Fibroblast of lung (primary cell): Measurements from ENCODE around the gene DDX25. TPM values are rescaled to one million over a fixed set of nuclear protein-coding genes. Genes with fewer than 3 reads are reported as not detected.
A peak's percentile ranks its signal among the peaks of the same experiment; 100 is the strongest.

ENCODE experiments used
- DNase-seq, 2 donors: peaks; one replicate each; pipeline versions ENCODE4 v3.0.0 to v3.0.0-alpha.2; 2010; ENCODE audit warnings: low read depth in 2 of 2
- H2AFZ ChIP-seq: 2 replicates; pipeline ENCODE4 v1.5.1; 2012; ENCODE audit warnings: low read length, control low read depth, inconsistent platforms
- H3K27ac ChIP-seq: 2 replicates; pipeline ENCODE4 v1.5.1; 2011; ENCODE audit warnings: low read length, control low read depth; ENCODE audit not compliant: insufficient read depth
- H3K27me3 ChIP-seq: 2 replicates; pipeline ENCODE4 v1.5.1; 2011; ENCODE audit warnings: mild to moderate bottlenecking, low read length; ENCODE audit not compliant: control insufficient read depth, insufficient read depth
- H3K36me3 ChIP-seq: 2 replicates; pipeline ENCODE4 v1.5.1; 2011; ENCODE audit warnings: low read length; ENCODE audit not compliant: control insufficient read depth, insufficient read depth
- H3K4me1 ChIP-seq: 2 replicates; pipeline ENCODE4 v1.5.1; 2011; ENCODE audit warnings: low read length; ENCODE audit not compliant: control insufficient read depth, insufficient read depth; ENCODE audit errors: extremely low read depth
- H3K4me2 ChIP-seq: 2 replicates; pipeline ENCODE4 v1.5.1; 2011; ENCODE audit warnings: low read length, control low read depth; ENCODE audit not compliant: insufficient read depth; ENCODE audit errors: extremely low read depth
- H3K4me3 ChIP-seq, 4 experiments: fragments of 200-600 bp in 1 of 4; sonication (generic) in 1 of 4; replicated peaks in 1 of 4; 2 replicates each; pipeline ENCODE4 v1.5.1; 2011 to 2016; ENCODE audit warnings: low read length in 4 of 4, low read depth in 3 of 4, mild to moderate bottlenecking in 3 of 4, control low read depth in 2 of 4, inconsistent platforms in 1 of 4, mixed read lengths in 1 of 4; ENCODE audit not compliant: insufficient read depth in 1 of 4; ENCODE audit errors: control extremely low read depth in 1 of 4
- H3K79me2 ChIP-seq: 2 replicates; pipeline ENCODE4 v1.5.1; 2012; ENCODE audit warnings: mild to moderate bottlenecking, low read length, inconsistent platforms; ENCODE audit not compliant: control insufficient read depth, insufficient read depth
- H3K9ac ChIP-seq: 2 replicates; pipeline ENCODE4 v1.5.1; 2011; ENCODE audit warnings: mild to moderate bottlenecking, low read length, control low read depth; ENCODE audit not compliant: insufficient read depth
- H3K9me3 ChIP-seq: 2 replicates; pipeline ENCODE4 v1.5.1; 2012; ENCODE audit warnings: low read depth, low read length; ENCODE audit not compliant: control insufficient read depth, insufficient read depth
- H4K20me1 ChIP-seq: 2 replicates; pipeline ENCODE4 v1.5.1; 2011; ENCODE audit warnings: low read length; ENCODE audit not compliant: control insufficient read depth, insufficient read depth; ENCODE audit errors: extremely low read depth
- CTCF ChIP-seq, 2 donors: IDR thresholded peaks in 1 of 2; conservative IDR thresholded peaks in 1 of 2; 1 replicate in 1 of 2; 2 replicates in 1 of 2; pipeline ENCODE4 v1.5.1; 2011 to 2012; ENCODE audit warnings: low read length in 2 of 2, control low read depth in 1 of 2, inconsistent platforms in 1 of 2, low read depth in 1 of 2, mild to moderate bottlenecking in 1 of 2
- EZH2 ChIP-seq: IDR thresholded peaks from 2 replicates; pipeline ENCODE4 v1.5.1; 2012; ENCODE audit warnings: low read length, control low read depth, mild to moderate bottlenecking; ENCODE audit errors: missing control alignments
- polyA plus RNA-seq, 2 donors: library from polyadenylated mRNA; depleted of rRNA in 1 of 2; stranded (reverse) in 1 of 2; unstranded in 1 of 2; fragments of >200 nt; gene quantifications; 2 replicates each; pipeline ENCODE4 v1.2.1, GENCODE V29; 2011 to 2012; ENCODE audit warnings: missing spikeins in 1 of 2
- total RNA-seq: library from RNA; depleted of rRNA; stranded (reverse); fragments of >200 nt; gene quantifications from 2 replicates; pipeline ENCODE4 v1.2.1, GENCODE V29; 2014

The DDX25 gene
- total and polyA plus RNA-seq, 2 donors (not counting 1 experiment from before 2014, with no cell fraction given), result not detected

- no peaks in the 10 kb centered on the region for H3K36me3 ChIP-seq
- H3K27me3 ChIP-seq, result no peaks in the 10 kb centered on the region
- no peak overlapping the region for H3K9ac ChIP-seq
- H3K27ac ChIP-seq, result no peak overlapping the region
- H3K4me3 ChIP-seq, result peak overlapping the region in 2 of 4 experiments; percentile 52 to 64
- no peaks in the 10 kb centered on the region for H3K9me3 ChIP-seq
- peak overlapping the region; percentile 73 for H2AFZ ChIP-seq
- H3K79me2 ChIP-seq, result no peaks in the 10 kb centered on the region
- H3K4me2 ChIP-seq, result peak overlapping the region; percentile 80
- no peak for TF ChIP-seq CTCF (conservative IDR thresholded peaks at IDR 0.05 in 1 of 2, IDR thresholded peaks at IDR 0.05 in 1 of 2; ENCODE audit: low read depth in 1 of 2, low read length in 2 of 2)
- no peak for TF ChIP-seq EZH2
- no peaks in the 10 kb centered on the region for H3K4me1 ChIP-seq
- no peaks in the 10 kb centered on the region for H4K20me1 ChIP-seq
- DNase-seq, result no peak
These were observed 30.3 kb upstream of the DDX25 start for GRCh38 chr11:125873881-125874555.

DNA sequence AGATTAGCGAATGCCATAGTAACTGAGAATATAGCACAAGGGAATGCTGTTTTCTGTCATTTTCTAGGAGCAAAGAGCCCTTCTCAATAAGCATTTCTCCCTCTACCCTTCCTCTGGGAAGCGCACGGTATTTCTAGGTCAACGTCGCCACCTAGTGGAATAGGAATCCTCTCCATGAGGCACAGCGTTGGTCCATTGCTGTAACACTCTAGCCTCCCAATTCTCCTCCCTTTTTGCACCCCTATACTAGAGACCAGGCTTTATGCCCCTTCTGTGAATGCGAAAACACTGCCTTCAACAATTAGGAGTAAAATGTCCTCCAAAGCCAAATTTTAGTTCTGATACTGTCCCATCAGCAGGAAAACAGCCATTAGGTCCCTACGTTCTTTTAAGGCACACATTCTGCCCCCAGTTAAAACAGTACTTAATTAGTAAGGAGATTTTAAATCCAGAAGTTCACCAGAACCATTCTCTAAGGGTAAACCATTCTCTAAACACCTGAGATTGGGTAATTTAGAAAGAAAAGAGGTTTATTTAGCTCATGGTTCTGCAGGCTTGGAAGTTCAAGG lies 29.7 kb upstream of the DDX25 start:
- Histone ChIP-seq H3K9me3 (no peaks in the 10 kb centered on the region), H3K4me3 (peak overlapping the region in 2 of 4 experiments; percentile 52 to 64), H2AFZ (peak overlapping the region; percentile 73), H3K36me3 (no peaks in the 10 kb centered on the region), H3K27ac (no peak overlapping the region), H3K27me3 (no peaks in the 10 kb centered on the region), H3K9ac (no peak overlapping the region), H3K79me2 (no peaks in the 10 kb centered on the region), H3K4me2 (peak overlapping the region; percentile 80), H3K4me1 (no peaks in the 10 kb centered on the region), H4K20me1 (no peaks in the 10 kb centered on the region)
- TF ChIP-seq CTCF (conservative IDR thresholded peaks at IDR 0.05 in 1 of 2, IDR thresholded peaks at IDR 0.05 in 1 of 2; ENCODE audit: low read depth in 1 of 2, low read length in 2 of 2) (peak; percentile 85 to 89), EZH2 (no peak)
- DNase-seq, result peak; percentile 49 to 80

DNA sequence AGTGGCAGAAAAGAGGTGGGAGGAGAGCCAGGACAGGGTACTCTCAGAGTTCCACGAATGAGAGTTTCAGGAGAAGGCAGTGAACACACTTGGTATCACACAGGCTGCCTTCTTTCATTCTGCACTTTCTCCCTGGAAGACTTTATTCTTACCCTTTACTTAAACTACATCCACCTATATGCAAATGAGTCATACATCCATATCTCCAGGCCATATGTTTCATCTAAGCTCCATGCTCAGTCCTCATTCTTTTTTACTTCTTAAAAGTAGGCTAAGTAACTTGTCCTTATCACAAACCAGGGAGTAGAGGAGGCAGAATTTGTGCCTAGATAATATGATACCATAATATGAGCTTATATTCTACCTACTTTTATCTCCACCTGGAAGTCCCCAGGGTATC lies 23.0 kb upstream of the DDX25 start:
- H3K27me3 ChIP-seq, result no peaks in the 10 kb centered on the region
- no peak overlapping the region for H3K27ac ChIP-seq
- H3K9me3 ChIP-seq, result no peaks in the 10 kb centered on the region
- no peaks in the 10 kb centered on the region for H3K79me2 ChIP-seq
- DNase-seq, result no peak
- H3K4me2 ChIP-seq, result no peak overlapping the region
- TF ChIP-seq CTCF (conservative IDR thresholded peaks at IDR 0.05 in 1 of 2, IDR thresholded peaks at IDR 0.05 in 1 of 2; ENCODE audit: low read depth in 1 of 2, low read length in 2 of 2) (no peak), EZH2 (no peak)
- H4K20me1 ChIP-seq, result no peaks in the 10 kb centered on the region
- no peak overlapping the region for H3K9ac ChIP-seq
- no peaks in the 10 kb centered on the region for H3K36me3 ChIP-seq
- no peaks in the 10 kb centered on the region for H3K4me1 ChIP-seq
- no peak overlapping the region for H3K4me3 ChIP-seq
- H2AFZ ChIP-seq, result no peak overlapping the region
